GM12801 (cell line): Measurements from ENCODE around the gene TYMP.

ENCODE experiments used
- CTCF ChIP-seq: IDR thresholded peaks from one replicate; pipeline ENCODE4 v1.5.1; 2011; ENCODE audit warnings: control low read depth; ENCODE audit not compliant: insufficient read length; ENCODE audit errors: extremely low read depth

Gene TYMP

GRCh38 chr22:50561401-50562358 is 31.9 kb upstream of the TYMP start:
- no peak for TF ChIP-seq CTCF

- TF ChIP-seq CTCF, result no peak
Measured at GRCh38 chr22:50560034-50560433, 30.2 kb upstream of the TYMP start.

- TF ChIP-seq CTCF, result no peak
Measured at GRCh38 chr22:50556703-50557102, 26.9 kb upstream of the TYMP start.

- TF ChIP-seq CTCF, result no peak
Measured at GRCh38 chr22:50553310-50553709, 23.5 kb upstream of the TYMP start.

GRCh38 chr22:50551160-50551752 is 21.4 kb upstream of the TYMP start:
- TF ChIP-seq CTCF, result no peak

- no peak for TF ChIP-seq CTCF
Measured at GRCh38 chr22:50550395-50550794, 20.6 kb upstream of the TYMP start.

GRCh38 chr22:50548921-50549790 is 19.3 kb upstream of the TYMP start:
- TF ChIP-seq CTCF, result no peak
